ENCODE measurements around the gene XYLB. TPM values are rescaled to one million over a fixed set of nuclear protein-coding genes. Genes with fewer than 3 reads are reported as not detected.

XYLB gene
- polyA plus RNA-seq, 1 donor from 2014 or later = 0.50 TPM

- Histone ChIP-seq H3K79me2 (replicated peaks; ENCODE audit: insufficient read depth, low read length) (no peaks in the 10 kb centered on the region), H3K9me2 (ENCODE audit: insufficient read depth, low read length) (no peaks in the 10 kb centered on the region), H4K20me1 (ENCODE audit: insufficient read depth) (no peaks in the 10 kb centered on the region), H3K36me3 (ENCODE audit: insufficient read depth, low read length) (no peaks in the 10 kb centered on the region), H3K4me2 (ENCODE audit: low read length) (no peak overlapping the region), H3F3A (ENCODE audit: insufficient read depth, low read length, poor library complexity, severe bottlenecking) (no peaks in the 10 kb centered on the region), H3K9me3 (ENCODE audit: low read length) (no peaks in the 10 kb centered on the region), H3K4me3 (ENCODE audit: low read length) (no peak overlapping the region), H3K27me3 (ENCODE audit: insufficient read depth, low read depth, low read length) (no peaks in the 10 kb centered on the region), H2AFZ (ENCODE audit: low read depth, low read length) (no peak overlapping the region), H3K9ac (ENCODE audit: low read length) (no peak overlapping the region), H3K27ac (ENCODE audit: low read length) (no peak overlapping the region)
- TF ChIP-seq EP300 (conservative IDR thresholded peaks at IDR 0.05; ENCODE audit: poor library complexity, severe bottlenecking) (no peak), EZH2 (IDR thresholded peaks at IDR 0.05; ENCODE audit: borderline replicate concordance, insufficient read depth, low read length, poor library complexity, severe bottlenecking) (no peak), RAD21 (conservative IDR thresholded peaks at IDR 0.05) (no peak), MXI1 (conservative IDR thresholded peaks at IDR 0.05; ENCODE audit: poor library complexity, severe bottlenecking) (no peak), POLR2AphosphoS5 (IDR thresholded peaks at IDR 0.05) (no peak), SMC3 (conservative IDR thresholded peaks at IDR 0.05; ENCODE audit: poor library complexity) (no peak), TAF1 (IDR thresholded peaks at IDR 0.05; ENCODE audit: low read depth) (no peak)
- TF ChIP-seq, protein P1, sequence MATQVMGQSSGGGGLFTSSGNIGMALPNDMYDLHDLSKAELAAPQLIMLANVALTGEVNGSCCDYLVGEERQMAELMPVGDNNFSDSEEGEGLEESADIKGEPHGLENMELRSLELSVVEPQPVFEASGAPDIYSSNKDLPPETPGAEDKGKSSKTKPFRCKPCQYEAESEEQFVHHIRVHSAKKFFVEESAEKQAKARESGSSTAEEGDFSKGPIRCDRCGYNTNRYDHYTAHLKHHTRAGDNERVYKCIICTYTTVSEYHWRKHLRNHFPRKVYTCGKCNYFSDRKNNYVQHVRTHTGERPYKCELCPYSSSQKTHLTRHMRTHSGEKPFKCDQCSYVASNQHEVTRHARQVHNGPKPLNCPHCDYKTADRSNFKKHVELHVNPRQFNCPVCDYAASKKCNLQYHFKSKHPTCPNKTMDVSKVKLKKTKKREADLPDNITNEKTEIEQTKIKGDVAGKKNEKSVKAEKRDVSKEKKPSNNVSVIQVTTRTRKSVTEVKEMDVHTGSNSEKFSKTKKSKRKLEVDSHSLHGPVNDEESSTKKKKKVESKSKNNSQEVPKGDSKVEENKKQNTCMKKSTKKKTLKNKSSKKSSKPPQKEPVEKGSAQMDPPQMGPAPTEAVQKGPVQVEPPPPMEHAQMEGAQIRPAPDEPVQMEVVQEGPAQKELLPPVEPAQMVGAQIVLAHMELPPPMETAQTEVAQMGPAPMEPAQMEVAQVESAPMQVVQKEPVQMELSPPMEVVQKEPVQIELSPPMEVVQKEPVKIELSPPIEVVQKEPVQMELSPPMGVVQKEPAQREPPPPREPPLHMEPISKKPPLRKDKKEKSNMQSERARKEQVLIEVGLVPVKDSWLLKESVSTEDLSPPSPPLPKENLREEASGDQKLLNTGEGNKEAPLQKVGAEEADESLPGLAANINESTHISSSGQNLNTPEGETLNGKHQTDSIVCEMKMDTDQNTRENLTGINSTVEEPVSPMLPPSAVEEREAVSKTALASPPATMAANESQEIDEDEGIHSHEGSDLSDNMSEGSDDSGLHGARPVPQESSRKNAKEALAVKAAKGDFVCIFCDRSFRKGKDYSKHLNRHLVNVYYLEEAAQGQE (IDR thresholded peaks at IDR 0.05; ENCODE audit: borderline replicate concordance) = no peak
- TF ChIP-seq, protein P2, sequence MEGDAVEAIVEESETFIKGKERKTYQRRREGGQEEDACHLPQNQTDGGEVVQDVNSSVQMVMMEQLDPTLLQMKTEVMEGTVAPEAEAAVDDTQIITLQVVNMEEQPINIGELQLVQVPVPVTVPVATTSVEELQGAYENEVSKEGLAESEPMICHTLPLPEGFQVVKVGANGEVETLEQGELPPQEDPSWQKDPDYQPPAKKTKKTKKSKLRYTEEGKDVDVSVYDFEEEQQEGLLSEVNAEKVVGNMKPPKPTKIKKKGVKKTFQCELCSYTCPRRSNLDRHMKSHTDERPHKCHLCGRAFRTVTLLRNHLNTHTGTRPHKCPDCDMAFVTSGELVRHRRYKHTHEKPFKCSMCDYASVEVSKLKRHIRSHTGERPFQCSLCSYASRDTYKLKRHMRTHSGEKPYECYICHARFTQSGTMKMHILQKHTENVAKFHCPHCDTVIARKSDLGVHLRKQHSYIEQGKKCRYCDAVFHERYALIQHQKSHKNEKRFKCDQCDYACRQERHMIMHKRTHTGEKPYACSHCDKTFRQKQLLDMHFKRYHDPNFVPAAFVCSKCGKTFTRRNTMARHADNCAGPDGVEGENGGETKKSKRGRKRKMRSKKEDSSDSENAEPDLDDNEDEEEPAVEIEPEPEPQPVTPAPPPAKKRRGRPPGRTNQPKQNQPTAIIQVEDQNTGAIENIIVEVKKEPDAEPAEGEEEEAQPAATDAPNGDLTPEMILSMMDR (IDR thresholded peaks at IDR 0.05; ENCODE audit: poor library complexity, severe bottlenecking) = no peak
Measured at GRCh38 chr3:38397320-38397719, 50.7 kb downstream of the XYLB start.

GRCh38 chr3:38401246-38401962 is 54.8 kb downstream of the XYLB start:
- H3K36me3 ChIP-seq (ENCODE audit: insufficient read depth, low read length) = no peaks in the 10 kb centered on the region

More at GRCh38 chr3:38401246-38401962, 54.8 kb downstream of the XYLB start:
- Histone ChIP-seq H3K9me3 (ENCODE audit: low read length) (no peaks in the 10 kb centered on the region), H3K27ac (ENCODE audit: low read length) (no peak overlapping the region), H3F3A (ENCODE audit: insufficient read depth, low read length, poor library complexity, severe bottlenecking) (no peaks in the 10 kb centered on the region), H3K9me2 (ENCODE audit: insufficient read depth, low read length) (no peaks in the 10 kb centered on the region), H3K4me3 (ENCODE audit: low read length) (no peak overlapping the region), H2AFZ (ENCODE audit: low read depth, low read length) (no peak overlapping the region), H3K9ac (ENCODE audit: low read length) (no peak overlapping the region), H3K27me3 (ENCODE audit: insufficient read depth, low read depth, low read length) (no peaks in the 10 kb centered on the region), H4K20me1 (ENCODE audit: insufficient read depth) (no peaks in the 10 kb centered on the region), H3K79me2 (replicated peaks; ENCODE audit: insufficient read depth, low read length) (no peaks in the 10 kb centered on the region), H3K4me2 (ENCODE audit: low read length) (no peak overlapping the region)
- TF ChIP-seq POLR2AphosphoS5 (IDR thresholded peaks at IDR 0.05) (no peak), MXI1 (conservative IDR thresholded peaks at IDR 0.05; ENCODE audit: poor library complexity, severe bottlenecking) (no peak), SMC3 (conservative IDR thresholded peaks at IDR 0.05; ENCODE audit: poor library complexity) (no peak), RAD21 (conservative IDR thresholded peaks at IDR 0.05) (no peak), EP300 (conservative IDR thresholded peaks at IDR 0.05; ENCODE audit: poor library complexity, severe bottlenecking) (no peak), TAF1 (IDR thresholded peaks at IDR 0.05; ENCODE audit: low read depth) (no peak), EZH2 (IDR thresholded peaks at IDR 0.05; ENCODE audit: borderline replicate concordance, insufficient read depth, low read length, poor library complexity, severe bottlenecking) (no peak)
- TF ChIP-seq, protein P2 (IDR thresholded peaks at IDR 0.05; ENCODE audit: poor library complexity, severe bottlenecking) = no peak
- TF ChIP-seq, protein P1 (IDR thresholded peaks at IDR 0.05; ENCODE audit: borderline replicate concordance) = no peak
